GM21529 (cell line): ENCODE data around the gene NCF2.
"Not testable (repeated sequence)": the region's sequence is repeated elsewhere in the genome, so short reads cannot be mapped to it uniquely, and the experiment has no call there.

ENCODE experiments used
- ATAC-seq: cut with Tn5 transposase; IDR thresholded peaks from one replicate; pipeline ENCODE4 v1.9.1; 2021; ENCODE audit not compliant: unreplicated experiment

The NCF2 gene, protein sequence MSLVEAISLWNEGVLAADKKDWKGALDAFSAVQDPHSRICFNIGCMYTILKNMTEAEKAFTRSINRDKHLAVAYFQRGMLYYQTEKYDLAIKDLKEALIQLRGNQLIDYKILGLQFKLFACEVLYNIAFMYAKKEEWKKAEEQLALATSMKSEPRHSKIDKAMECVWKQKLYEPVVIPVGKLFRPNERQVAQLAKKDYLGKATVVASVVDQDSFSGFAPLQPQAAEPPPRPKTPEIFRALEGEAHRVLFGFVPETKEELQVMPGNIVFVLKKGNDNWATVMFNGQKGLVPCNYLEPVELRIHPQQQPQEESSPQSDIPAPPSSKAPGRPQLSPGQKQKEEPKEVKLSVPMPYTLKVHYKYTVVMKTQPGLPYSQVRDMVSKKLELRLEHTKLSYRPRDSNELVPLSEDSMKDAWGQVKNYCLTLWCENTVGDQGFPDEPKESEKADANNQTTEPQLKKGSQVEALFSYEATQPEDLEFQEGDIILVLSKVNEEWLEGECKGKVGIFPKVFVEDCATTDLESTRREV

DNA sequence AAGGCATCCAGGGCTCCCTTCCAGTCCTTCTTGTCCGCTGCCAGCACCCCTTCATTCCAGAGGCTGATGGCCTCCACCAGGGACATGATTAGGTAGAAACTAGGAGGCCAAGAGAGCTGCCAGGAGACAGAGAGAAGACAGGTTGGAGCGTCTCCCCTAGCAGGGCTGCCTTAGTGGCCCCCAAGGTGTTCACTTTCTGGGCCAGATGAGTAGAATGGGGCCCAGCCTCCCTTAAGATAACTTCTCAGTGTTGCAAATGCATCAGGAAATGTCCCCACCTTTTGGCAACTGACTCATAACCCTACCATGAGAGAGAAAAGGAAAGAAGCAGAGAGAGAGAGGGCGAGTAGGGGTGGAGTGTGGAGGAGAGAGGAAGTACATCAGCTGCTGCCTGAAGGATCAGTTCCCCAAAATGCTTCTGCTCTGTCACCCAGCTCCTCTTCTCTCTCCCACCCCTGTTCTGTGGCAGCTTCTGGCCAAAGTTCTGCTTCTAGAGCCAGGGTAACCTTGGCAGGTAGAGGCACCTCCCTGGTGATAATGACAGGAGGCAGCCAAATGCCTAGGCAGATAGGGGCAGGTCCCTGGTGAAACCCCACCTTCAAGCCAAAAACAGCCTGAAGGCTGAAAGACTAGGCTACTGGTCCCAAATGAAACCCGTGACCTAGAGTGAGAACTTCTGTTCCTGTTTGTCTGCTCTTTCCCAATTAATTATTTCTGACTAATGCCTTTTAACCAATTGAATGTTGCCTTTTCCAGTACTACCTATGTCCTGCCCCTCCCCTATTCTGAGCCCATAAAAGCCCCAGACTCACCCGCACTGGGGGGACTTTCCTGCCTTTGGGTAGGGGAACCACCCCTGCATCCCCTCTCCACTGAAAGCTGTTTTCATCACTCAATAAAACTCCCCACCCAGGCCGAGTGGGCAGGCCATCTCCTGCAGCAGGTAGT is at the start of gene NCF2:
Gene NCF2 (minus strand): TSS at position 216 of the 948 bp plus-strand sequence. CDS start 130 bp downstream, at position 86.
- ATAC-seq, result peak; percentile 82

- no peak for ATAC-seq
These were observed 48.6 kb upstream of the NCF2 start for GRCh38 chr1:183638649-183639387.

DNA sequence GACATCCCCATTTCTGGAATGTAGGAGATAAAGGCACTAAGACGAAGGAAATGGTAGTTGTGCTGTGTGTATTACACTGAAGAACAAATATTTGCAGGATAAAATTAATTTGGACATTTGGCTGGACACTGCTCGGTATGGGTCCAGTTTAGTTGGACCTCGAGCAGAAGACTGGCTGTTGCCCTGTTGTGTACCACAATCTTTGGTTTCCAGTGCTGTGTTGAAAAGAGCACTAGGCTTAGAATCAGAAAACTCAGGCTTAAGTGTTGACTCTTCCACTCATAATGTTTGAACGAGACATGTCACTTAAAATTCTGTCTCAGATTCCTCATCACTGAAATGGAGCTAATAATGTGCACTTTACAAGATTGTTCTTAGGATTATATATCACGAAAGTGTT is 46.5 kb upstream of the NCF2 start:
- ATAC-seq, result no peak

DNA sequence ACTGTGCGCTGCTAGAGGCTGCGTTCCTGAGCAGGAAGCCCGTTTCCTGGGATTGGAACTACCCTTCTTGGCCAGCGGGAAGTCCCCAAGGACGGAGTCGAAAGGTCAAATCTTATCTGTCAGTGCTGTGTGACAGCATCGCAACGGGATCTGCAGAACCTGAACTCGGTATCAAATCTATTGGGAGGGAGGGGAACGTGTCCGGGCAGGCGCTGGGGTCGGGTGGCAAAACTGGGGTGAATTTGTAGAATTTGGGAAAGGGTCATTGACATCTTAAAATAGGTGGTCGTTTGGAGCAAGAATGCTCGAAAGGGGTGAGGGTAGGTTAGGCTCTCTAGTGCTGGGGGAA is 46.0 kb upstream of the NCF2 start:
- ATAC-seq, result no peak

GRCh38 chr1:183635606-183636333 is 45.5 kb upstream of the NCF2 start, which contains the start of gene ARPC5:
Gene ARPC5, minus strand, starts transcription at chr1:183635783. Its CDS starts 124 bp downstream, at chr1:183635659.
- peak; percentile 82 for ATAC-seq

DNA sequence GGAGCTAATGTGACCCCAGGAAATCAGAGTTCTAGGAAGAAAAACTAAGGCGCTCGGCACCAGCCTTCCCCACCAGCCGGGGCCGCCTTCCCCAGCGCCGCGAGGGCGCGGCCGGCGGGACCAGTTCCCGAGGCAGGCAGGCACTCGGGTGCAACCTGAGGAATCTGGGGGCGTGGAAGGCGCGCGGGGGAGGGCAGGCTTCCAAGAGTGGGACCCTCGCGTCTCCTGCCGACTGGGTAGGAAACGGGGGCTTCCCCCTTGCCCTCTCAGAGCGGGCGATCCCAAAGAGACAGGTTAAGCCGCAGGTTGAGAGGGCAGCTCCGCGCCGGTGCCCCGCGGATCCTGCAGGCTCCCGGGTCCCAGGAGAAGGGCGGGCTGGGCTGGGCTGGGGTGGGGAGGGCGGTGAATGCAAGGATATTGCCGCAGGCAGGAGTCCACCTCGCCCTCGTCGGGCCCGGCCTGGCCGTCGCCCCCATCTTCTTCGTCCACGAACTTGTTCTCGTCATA is 44.9 kb upstream of the NCF2 start:
- ATAC-seq, result peak; percentile 1

GRCh38 chr1:183634429-183635065 is 44.3 kb upstream of the NCF2 start:
- no peak for ATAC-seq

DNA sequence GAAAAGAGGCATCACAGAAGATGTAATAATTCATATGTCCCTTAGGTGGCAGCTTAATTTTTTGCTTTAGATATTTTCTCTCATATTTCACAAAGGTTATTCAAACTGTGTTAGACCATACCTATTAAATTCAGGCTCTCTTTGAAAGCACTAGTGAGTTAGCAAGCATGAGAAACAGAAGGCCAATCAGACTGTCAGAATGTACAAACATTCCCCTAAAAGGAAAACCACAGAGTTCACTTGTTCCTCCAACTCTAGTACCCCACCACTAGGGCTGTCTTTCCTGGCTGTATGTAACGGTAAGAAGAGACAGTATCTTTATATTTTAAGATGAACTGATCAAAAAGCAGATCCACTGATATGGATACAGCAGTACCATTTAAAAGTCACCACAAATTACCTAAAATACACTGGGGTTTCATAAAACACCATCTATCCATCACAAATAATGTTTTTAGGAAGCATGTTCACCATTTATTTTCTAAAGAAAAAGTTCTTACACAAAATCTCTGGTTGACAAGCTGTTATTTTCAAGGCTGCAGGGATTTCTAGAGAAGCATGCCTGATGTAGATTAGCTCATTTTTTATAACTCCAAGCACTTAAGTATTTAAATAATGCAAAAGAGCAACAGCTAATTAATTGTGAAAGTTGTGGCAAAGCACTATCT is 43.6 kb upstream of the NCF2 start:
- ATAC-seq, result peak; percentile 54

DNA sequence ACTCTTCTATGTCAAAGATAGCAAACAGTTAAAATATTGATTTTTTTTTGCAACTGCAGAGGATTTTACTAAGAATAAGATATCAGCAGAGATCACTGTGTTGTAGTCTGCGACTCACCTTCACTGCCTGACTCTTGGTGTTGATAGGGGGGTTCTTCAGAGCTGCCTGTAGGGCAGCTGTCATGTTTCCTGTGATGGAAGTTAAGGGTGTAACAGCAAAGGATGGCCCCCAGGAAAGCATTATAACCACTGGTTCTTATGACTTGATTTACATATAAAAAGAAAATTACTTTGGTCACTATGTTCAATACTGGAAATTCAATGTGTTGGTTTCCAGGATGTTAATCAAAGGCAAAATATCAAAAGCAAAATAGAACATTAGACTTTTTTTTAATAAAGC is 42.7 kb upstream of the NCF2 start:
- no peak for ATAC-seq

- no peak for ATAC-seq
These were observed 41.9 kb upstream of the NCF2 start for GRCh38 chr1:183632114-183632513.

DNA sequence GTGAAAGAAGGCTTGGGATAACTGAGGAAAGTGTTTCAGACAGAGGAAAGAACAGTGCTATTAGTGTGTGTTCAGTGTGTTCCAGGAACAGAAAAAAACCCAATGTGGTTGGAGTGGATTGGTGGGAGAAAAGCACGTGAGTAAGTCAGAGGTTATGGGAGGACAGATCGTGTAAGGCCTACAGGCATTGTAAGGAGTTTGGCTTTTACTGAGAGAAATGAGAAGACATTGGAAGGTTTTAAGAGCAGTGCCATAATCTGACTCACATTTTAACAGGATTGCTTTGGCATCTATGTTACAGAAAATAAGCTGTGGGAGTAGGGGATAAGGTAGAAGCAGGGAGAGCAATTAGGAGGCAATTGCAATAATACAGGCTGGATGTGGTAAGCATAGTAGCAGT is 40.5 kb upstream of the NCF2 start:
- ATAC-seq, result no peak

- ATAC-seq, result no peak
These were observed 38.3 kb upstream of the NCF2 start for GRCh38 chr1:183628537-183628936.

DNA sequence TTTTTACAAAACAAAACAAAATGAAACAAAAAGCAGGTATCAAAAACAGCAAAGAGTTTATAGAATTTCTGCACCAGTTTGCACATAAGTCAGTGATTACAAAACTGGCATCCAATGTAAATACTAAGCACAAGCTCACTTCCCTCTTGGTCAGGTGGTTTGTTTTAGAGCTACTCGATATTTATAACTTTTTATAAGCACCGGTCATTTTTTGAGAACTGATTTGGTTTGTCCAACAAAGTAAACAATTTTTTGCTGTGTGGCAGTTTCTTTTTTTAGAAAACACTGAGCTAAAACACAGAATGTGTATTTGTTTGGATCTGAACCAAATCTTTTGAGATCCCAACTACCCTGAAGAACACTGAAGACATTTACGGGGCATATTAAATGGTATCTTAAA is 36.0 kb upstream of the NCF2 start:
- ATAC-seq, result not testable (repeated sequence)

- peak; percentile 94 for ATAC-seq
These were observed 32.9 kb upstream of the NCF2 start for GRCh38 chr1:183622884-183623785.

GRCh38 chr1:183622013-183622412 is 31.8 kb upstream of the NCF2 start:
- no peak for ATAC-seq

DNA sequence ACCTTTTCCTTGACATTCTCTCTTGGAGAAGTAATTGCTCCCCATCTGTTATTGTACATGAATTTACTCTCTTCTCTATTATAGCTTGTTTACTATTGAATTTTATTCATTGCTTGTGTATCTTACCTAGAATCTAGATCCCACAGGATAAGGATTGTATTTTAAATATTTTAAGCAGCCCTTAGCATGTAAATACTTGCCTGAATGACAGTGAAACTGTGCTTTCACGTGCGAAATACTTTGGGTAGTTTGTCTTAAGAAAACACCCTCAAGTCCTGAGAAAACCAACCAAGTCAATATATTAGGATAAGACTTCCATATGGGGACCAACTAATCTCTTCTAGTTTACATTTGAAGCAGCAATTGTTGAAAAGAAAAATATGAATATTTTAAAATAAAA is 30.1 kb upstream of the NCF2 start:
- no peak for ATAC-seq

DNA sequence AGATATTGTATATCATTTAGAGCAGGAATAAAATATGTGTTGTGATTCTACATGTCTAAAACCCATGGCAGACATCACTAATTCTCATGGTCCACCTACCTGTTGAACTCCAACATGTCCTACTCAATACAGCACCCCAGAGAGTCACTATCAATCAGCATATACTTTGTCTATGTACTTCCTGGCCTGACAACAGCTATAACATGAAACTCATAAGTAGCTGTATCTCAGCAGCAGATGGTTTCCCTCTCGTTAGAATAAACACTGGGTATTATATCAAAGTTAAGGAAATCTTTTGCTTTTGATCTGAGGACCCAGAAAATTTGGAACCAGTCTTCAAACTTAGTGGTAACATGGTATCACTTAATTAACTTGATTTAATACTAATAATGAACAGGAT is 29.5 kb upstream of the NCF2 start:
- ATAC-seq, result no peak

- not testable (repeated sequence) for ATAC-seq
These were observed 27.9 kb upstream of the NCF2 start for GRCh38 chr1:183618202-183618601.
